ENCODE data around the gene CLMN. TPM values are rescaled to one million over a fixed set of nuclear protein-coding genes. Genes with fewer than 3 reads are reported as not detected.

The CLMN gene
- total and polyA plus RNA-seq, 2 experiments from 2014 or later = 15.7 to 40.0 TPM

GRCh38 chr14:95132760-95133159, 186.9 kb downstream of the CLMN start:
- no peak overlapping the region for H2AFZ ChIP-seq
- no peak for DNase-seq (ENCODE audit: low spot score)
- H3K4me2 ChIP-seq = no peak overlapping the region
- H4K20me1 ChIP-seq (ENCODE audit: insufficient read depth, poor library complexity, severe bottlenecking) = peaks cover 18% of the 10 kb centered on the region
- H3K27ac ChIP-seq = no peak overlapping the region
- no peaks in the 10 kb centered on the region for H3K36me3 ChIP-seq (replicated peaks; ENCODE audit: insufficient read depth, low read depth)
- 86% methylated on average over 5 of the region's 5 CpGs for WGBS (ENCODE audit: low lambda C conversion rate, missing lambda C conversion rate)
- H3K4me1 ChIP-seq (ENCODE audit: insufficient read depth) = peaks cover 11% of the 10 kb centered on the region
- H3K9me2 ChIP-seq (replicated peaks; ENCODE audit: insufficient read depth) = no peaks in the 10 kb centered on the region
- TF ChIP-seq EZH2 (IDR thresholded peaks at IDR 0.05; ENCODE audit: borderline replicate concordance) = no peak
- no peak for TF ChIP-seq CTCF (IDR thresholded peaks at IDR 0.05; ENCODE audit: poor library complexity)
- TF ChIP-seq EZH2phosphoT487 (IDR thresholded peaks at IDR 0.05; ENCODE audit: low read depth, severe bottlenecking, unreplicated experiment) = no peak
- H3K4me3 ChIP-seq = no peak overlapping the region
- H3K9me3 ChIP-seq (ENCODE audit: low read depth) = no peaks in the 10 kb centered on the region
- peaks cover 76% of the 10 kb centered on the region for H3K79me2 ChIP-seq
- H3K27me3 ChIP-seq = no peaks in the 10 kb centered on the region

Small RNA genes lying within 50 kb of the gene (microRNA-seq; reads per million reads assigned to microRNA genes)
- gene MIR3173 = 4.5 reads per million, percentile 5 among the genes with 10 or more reads in this experiment

Small RNA genes lying within 50 kb of the gene (small RNA-seq; reads per million reads assigned to genes)
- gene MIR3173 = not detected

Other genes with a start within 250 kb of the CLMN start
- gene DICER1, start 162.4 kb downstream of the CLMN start, total RNA-seq = 64.3 and 111 TPM in 2 replicates
- gene DICER1, start 162.4 kb downstream of the CLMN start, polyA plus RNA-seq = 19.8 and 20.0 TPM in 2 replicates
- gene SYNE3, start 196.7 kb upstream of the CLMN start, total RNA-seq = 2.0 and 2.4 TPM in 2 replicates
- gene SYNE3, start 196.7 kb upstream of the CLMN start, polyA plus RNA-seq = 0.16 and 1.3 TPM in 2 replicates
- gene GLRX5, start 215.1 kb upstream of the CLMN start, total RNA-seq = 50.0 and 63.5 TPM in 2 replicates
- gene GLRX5, start 215.1 kb upstream of the CLMN start, polyA plus RNA-seq = 94.5 and 105 TPM in 2 replicates